D721Med (cell line): ENCODE measurements around the gene FKTN.

Source experiments
- DNase-seq: peaks from one replicate; pipeline ENCODE4 v3.0.0; 2011; ENCODE audit warnings: low spot score; ENCODE audit not compliant: insufficient read length
- FAIRE-seq: peaks from 2 replicates; lab custom pipeline; 2011; peaks lifted over from hg19 to GRCh38; lab: Jason Lieb, UNC
- CTCF ChIP-seq: IDR thresholded peaks from 2 replicates; pipeline ENCODE4 v1.5.1; 2012; ENCODE audit warnings: mild to moderate bottlenecking, control low read depth; ENCODE audit not compliant: insufficient read depth; ENCODE audit errors: missing control alignments

The FKTN gene

GRCh38 chr9:105637787-105638395 lies 80.0 kb downstream of the FKTN start:
- FAIRE-seq = no peak
- DNase-seq = no peak
- TF ChIP-seq CTCF = peak; percentile 26

- no peak for TF ChIP-seq CTCF
- DNase-seq = no peak
- no peak for FAIRE-seq
These were observed 82.0 kb downstream of the FKTN start for GRCh38 chr9:105639936-105640335.

GRCh38 chr9:105643795-105644194 lies 85.9 kb downstream of the FKTN start:
- FAIRE-seq (no peak), DNase-seq (no peak)
- TF ChIP-seq CTCF = no peak

DNA sequence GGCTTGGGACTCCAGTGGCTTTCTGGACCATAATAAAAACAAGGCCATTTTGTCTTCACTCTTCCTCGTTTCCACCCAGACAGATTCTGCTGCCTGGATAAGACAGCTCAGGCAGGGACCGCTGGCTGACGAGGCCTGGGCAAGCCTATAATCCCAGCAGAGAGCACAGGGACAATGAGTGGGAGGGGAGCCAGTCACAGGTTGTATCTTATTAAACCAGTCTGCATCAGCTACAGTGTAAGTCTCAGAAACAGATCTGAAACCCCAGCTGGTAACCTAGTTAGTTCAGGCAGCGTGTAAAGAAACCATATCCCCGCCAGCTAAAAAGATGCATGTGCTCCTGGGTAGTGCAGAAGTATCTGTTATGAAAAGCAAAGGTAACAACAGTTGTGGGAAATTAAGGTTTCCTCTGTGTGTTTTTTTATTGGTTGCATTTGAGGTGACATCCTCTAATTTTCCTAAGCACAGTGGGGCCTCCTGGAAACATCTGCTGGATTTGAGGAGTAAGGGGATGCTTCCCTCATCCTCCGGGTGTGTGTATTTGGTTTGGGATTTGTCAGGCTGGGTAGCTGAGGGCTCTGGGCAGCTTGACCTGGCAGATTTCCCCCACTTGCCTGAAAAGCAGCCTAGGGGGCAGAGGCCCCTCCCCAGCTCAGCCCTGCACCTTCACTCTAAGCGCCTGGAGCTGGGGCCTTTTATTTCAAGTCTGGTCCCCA lies 89.1 kb downstream of the FKTN start:
- DNase-seq (no peak), FAIRE-seq (peak; percentile 68)
- no peak for TF ChIP-seq CTCF

DNA sequence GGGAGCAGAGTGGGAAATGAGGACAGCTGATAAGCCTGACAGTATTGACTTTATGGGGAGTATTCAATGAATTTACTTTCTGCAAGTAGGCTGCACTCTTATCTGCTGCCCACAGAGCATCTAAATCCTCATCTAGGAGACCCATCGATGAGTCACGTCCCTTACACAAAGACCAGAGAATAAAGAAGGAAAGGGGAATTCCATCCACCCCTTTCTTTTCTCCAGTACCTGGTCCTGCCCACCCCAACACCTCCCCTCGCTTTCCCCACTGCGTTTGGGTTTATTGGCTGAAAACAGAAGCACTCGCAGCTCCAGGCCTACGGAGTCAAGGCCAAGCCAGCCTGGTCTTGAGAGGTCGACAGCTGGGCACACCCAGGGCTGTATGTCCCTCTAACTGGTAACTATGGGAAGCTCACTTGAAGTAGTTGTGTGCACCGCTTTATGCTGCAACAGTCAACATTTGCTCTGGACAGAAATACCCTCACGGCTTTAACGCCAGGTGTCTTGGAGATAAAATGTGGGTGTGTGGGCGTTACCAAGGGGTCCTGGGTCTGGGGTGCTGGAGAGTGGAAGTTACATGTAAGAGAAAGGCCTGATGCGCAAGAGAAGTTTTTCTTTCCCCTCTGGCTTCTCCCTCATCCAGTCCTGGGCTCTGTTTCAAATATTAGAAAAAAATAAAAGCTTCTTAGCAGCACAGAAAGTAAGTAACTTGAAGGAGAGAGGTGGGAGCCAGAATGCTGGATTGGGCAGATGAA lies 89.8 kb downstream of the FKTN start:
- no peak for TF ChIP-seq CTCF
- DNase-seq (no peak), FAIRE-seq (no peak)

GRCh38 chr9:105651806-105652205 lies 93.9 kb downstream of the FKTN start:
- DNase-seq (no peak), FAIRE-seq (peak; percentile 82)
- peak; percentile 12 for TF ChIP-seq CTCF
